ENCODE measurements around the gene BSCL2. TPM values are rescaled to one million over a fixed set of nuclear protein-coding genes. Genes with fewer than 3 reads are reported as not detected.

The BSCL2 gene
- 10 to 100 TPM; 70.3 to 71.9 TPM for total RNA-seq

DNA sequence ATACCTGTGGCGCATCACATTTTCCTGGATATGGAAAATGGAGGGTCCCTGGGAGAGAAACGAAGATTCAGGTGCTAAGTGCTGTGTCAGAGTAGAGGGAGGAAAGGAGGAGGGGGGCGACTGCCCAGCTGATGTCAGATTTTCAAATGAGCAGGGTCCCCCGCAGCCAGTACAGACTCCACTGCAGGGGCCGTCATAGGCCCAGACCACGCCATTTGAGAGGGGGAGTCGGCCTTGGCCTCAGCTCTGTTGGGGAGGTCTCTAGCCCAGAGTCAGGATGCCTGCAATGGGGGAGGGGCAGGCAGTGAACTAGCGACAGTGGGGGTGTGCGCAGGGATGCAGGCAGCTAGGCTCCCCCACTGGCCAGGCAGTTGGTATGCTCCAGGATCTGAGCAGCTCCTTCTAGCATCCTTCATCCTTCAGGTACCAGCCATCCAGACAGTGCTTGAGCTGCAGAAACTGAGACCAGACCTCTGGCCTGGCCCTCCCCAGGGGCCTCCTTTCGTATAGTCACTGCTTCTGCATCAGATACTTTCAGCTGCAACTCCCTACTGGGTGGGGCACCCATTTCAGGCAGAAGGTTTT, at the start of gene BSCL2, which contains the start of gene GNG3:
Gene BSCL2 (minus strand): TSS at position 148 of the 585 bp plus-strand sequence. CDS start 229 bp downstream, outside the sequence.
Gene GNG3 (plus strand): TSS at position 400 of the 585 bp plus-strand sequence. CDS start 620 bp downstream, outside the sequence.

DNA sequence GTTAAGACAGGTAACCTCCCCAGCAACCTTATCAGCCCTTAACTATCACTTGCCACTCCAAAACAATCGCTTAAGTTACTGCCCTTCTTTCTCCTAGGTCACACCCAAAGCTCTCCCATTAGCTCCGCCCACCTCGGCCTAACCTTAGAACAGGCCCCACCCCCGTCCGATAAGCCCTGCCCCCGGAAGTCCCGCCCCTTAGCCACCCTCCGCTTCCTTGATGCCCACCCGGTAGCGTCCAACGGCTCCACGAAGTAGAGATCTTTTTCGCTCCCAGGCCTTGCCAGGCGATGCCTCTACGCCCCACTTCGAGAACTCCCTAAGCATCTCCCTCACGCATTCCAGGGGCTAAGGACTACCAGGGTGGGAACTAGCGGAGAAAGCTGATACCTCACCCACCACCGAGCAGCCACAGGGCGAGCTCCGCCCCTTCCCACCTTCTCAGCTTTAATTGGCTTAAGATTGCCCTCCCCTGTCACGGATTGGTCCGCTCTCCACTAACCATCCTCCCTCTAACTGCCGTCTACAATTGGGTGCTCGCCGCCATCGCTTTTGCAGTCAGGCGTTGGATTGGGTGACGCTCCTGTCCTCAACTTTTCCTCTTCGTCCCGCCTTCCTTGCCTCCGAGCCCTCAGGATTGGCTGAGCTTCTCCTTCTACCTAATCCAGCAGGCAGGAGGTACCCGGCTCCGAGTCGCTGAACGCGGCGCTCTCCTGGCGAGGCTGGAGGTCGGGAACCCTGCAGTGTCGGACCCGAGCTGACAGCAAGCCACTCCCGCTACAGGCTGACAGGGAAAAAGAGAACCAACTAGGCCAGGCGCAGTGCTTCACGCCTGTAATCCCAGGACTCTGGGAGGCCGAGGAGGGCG, 46.7 kb upstream of the BSCL2 start, which contains the start of gene ZBTB3:
Gene ZBTB3 (minus strand): TSS at position 425 of the 868 bp plus-strand sequence. CDS start 496 bp downstream, outside the sequence.

DNA sequence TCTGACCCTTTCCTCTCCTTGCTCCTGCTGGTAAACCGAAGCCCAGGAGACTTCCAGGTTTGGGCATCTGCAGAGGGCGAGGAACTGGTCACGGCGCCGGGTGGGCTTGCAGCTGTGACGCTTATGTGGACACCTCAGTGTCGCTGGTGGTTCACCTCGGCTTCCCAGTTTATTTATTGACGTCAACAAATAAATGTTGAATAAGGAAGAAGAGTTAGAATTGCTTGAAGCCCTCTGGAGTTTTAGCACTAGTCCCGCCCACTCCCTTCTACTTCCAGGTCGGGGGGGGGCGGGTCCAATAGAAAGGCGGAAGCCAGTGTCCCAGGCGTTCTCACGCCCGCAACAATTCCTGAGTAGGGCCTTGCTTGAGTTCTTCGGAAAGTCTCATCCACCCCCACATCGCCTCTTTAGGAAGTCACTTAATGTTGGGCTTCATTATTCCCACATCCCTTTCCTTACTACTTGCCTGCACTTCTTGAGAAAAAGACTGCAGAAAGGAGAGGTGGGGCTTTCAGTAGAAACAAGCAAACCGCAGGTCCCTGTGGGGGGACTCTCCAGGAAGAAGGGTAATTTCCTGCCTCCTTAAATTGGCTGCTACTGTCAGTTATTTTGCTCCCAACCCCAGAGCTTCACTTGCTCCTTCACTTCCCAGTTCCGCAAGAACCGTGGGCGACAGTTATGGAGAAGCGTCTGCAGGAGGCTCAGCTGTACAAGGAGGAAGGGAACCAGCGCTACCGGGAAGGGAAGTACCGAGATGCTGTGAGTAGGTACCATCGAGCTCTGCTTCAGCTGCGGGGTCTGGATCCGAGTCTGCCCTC, 21.2 kb upstream of the BSCL2 start, which contains the start of gene TTC9C:
Gene TTC9C (plus strand): TSS at position 316 of the 818 bp plus-strand sequence. CDS start 363 bp downstream, at position 679.

DNA sequence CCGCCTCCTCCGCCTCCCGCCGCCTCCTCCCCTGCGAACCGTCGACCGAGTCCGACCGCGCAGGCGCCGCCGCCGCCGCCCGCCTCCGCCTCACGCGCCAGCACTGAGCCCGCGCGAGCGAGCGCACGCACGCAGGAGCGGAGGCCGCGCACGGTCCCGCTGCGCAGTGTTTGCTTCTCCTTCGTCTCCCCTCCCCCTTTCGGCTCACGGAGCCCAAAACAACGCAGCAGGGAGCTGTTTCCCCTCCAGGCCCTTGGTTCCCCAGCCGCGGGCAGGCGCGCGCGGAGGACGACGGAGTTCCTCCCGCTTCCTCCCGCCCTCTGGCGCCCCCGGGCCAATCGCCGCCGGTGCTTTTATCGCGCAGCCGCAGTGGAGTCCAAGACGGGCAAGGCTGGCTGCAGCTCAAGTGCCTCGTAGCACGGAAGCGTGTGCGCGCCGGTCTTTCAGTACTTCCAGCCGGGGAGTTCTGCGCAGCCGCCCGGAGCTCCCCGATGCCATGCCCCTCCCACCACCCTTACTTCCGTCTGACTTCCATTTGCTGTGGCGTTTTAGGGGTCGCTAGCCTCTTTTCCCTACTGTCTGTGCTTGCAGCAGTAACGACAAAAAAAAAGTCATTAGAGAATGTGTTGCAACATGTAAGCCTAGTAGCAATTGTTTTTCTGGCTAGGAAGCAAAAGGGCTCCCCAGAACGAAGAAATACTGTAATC, 20.1 kb upstream of the BSCL2 start, which contains the start of gene HNRNPUL2:
Gene HNRNPUL2 (minus strand): TSS at position 293 of the 707 bp plus-strand sequence. CDS start 301 bp downstream, outside the sequence.

GRCh38 chr11:62689421-62690183, 17.6 kb downstream of the BSCL2 start, which contains the start of gene LRRN4CL:
LRRN4CL (minus strand) TSS chr11:62689530; CDS start chr11:62688508, 1,022 bp downstream.

GRCh38 chr11:62678770-62679696, 28.2 kb downstream of the BSCL2 start, which contains the start of gene UBXN1:
UBXN1 (minus strand) TSS chr11:62679073; CDS start chr11:62678923, 150 bp downstream.

GRCh38 chr11:62671608-62672389, 35.4 kb downstream of the BSCL2 start, which contains the start of the genes LBHD1 and UQCC3:
LBHD1 (minus strand) TSS chr11:62672267; CDS start chr11:62670031, 2,236 bp downstream.
UQCC3 (plus strand) TSS chr11:62671673; CDS start chr11:62671746, 73 bp downstream.

DNA sequence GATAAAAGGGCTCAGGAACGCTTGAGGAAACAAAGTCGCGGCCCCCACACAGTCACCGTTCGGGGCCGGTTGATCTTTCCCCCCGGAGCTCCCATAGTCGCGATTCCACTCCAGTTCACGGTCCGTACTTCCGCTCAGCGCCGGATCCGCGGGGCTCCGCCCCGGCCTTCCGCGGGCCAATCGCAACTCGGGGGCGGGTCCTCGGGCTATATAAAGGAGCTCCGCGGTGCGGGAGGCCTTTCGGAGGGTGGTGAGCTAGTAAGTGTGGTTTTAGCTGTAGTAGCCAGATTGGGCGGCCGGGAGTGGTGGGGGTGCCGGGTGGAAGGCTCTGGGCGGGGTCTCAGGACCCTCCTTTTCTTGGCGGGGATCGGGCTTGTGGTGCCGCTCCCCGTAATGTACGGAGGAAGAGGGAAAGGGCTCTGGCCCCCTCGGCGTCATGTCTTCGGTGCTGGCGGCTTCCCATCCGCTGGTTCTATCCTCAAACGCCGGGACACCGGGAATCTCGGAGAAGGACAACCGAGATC, 42.1 kb downstream of the BSCL2 start, which contains the start of the genes C11orf98 and CSKMT:
Gene C11orf98 (minus strand): TSS at position 136 of the 524 bp plus-strand sequence. CDS start 41 bp downstream, at position 95.
Gene CSKMT (plus strand): TSS at position 238 of the 524 bp plus-strand sequence. CDS start 568 bp downstream, outside the sequence.

GRCh38 chr11:62645946-62646824, 61.0 kb downstream of the BSCL2 start, which contains the start of gene GANAB:
GANAB (minus strand) TSS chr11:62646613; CDS start chr11:62646599, 14 bp downstream.

Small RNAs within 50 kb of the gene (small RNA-seq; reads per million reads assigned to genes)
- gene SNORA57 = 0 reads per million in 2 donors

Other genes starting within 250 kb of the BSCL2 start
- 100 to 1,000 TPM; 261 to 266 TPM for gene AHNAK, start 160.6 kb downstream of the BSCL2 start, total RNA-seq
- 100 to 1,000 TPM; 357 to 708 TPM for gene EEF1G, start 133.5 kb downstream of the BSCL2 start, total RNA-seq
- gene TUT1, start 115.9 kb downstream of the BSCL2 start, total RNA-seq = 1 to 10 TPM; 6.5 to 7.0 TPM
- 100 to 1,000 TPM; 102 to 164 TPM for gene MTA2, start 105.6 kb downstream of the BSCL2 start, total RNA-seq
- gene EML3, start 94.6 kb downstream of the BSCL2 start, total RNA-seq = 10 to 100 TPM; 15.3 to 19.3 TPM
- 1 to 10 TPM in 1 of 2 donors, under 1 TPM in 1; 1.00 to 1.0 TPM for gene ROM1, start 94.2 kb downstream of the BSCL2 start, total RNA-seq
- gene B3GAT3, start 85.4 kb downstream of the BSCL2 start, total RNA-seq = 10 to 100 TPM; 50.3 to 51.3 TPM
- 100 to 1,000 TPM; 140 to 155 TPM for gene GANAB, start 60.8 kb downstream of the BSCL2 start, total RNA-seq
- 10 to 100 TPM; 26.2 to 28.0 TPM for gene INTS5, start 54.1 kb downstream of the BSCL2 start, total RNA-seq
- 10 to 100 TPM; 26.5 to 36.0 TPM for gene C11orf98, start 42.2 kb downstream of the BSCL2 start, total RNA-seq
- gene CSKMT, start 42.1 kb downstream of the BSCL2 start, total RNA-seq = 1 to 10 TPM; 6.7 to 7.6 TPM
- 1 to 10 TPM; 5.9 to 7.3 TPM for gene UQCC3, start 35.8 kb downstream of the BSCL2 start, total RNA-seq
- 1 to 10 TPM; 4.3 to 5.5 TPM for gene LBHD1, start 35.2 kb downstream of the BSCL2 start, total RNA-seq
- 10 to 100 TPM; 59.2 to 83.9 TPM for gene UBXN1, start 28.4 kb downstream of the BSCL2 start, total RNA-seq
- gene LRRN4CL, start 17.9 kb downstream of the BSCL2 start, total RNA-seq = 1 to 10 TPM; 1.0 to 1.3 TPM
- not detected for gene GNG3, start 252 bp upstream of the BSCL2 start, total RNA-seq
- gene HNRNPUL2, start 20.0 kb upstream of the BSCL2 start, total RNA-seq = 10 to 100 TPM in 1 of 2 donors, 1 to 10 TPM in 1; 5.7 to 10.3 TPM
- gene TTC9C, start 21.1 kb upstream of the BSCL2 start, total RNA-seq = 10 to 100 TPM; 27.2 to 33.6 TPM
- 10 to 100 TPM in 1 of 2 donors, 1 to 10 TPM in 1; 6.3 to 14.5 TPM for gene ZBTB3, start 46.7 kb upstream of the BSCL2 start, total RNA-seq
- gene POLR2G, start 54.2 kb upstream of the BSCL2 start, total RNA-seq = 10 to 100 TPM; 37.9 to 72.9 TPM
- gene TAF6L, start 64.0 kb upstream of the BSCL2 start, total RNA-seq = 10 to 100 TPM; 28.0 to 31.0 TPM
- gene TMEM179B, start 80.0 kb upstream of the BSCL2 start, total RNA-seq = 10 to 100 TPM; 50.3 to 60.6 TPM
- 10 to 100 TPM; 14.5 to 23.0 TPM for gene TMEM223, start 84.6 kb upstream of the BSCL2 start, total RNA-seq
- gene NXF1, start 98.0 kb upstream of the BSCL2 start, total RNA-seq = 10 to 100 TPM; 31.7 to 32.0 TPM
- 10 to 100 TPM; 22.0 to 26.5 TPM for gene STX5, start 124.6 kb upstream of the BSCL2 start, total RNA-seq
- gene TEX54, start 125.4 kb upstream of the BSCL2 start, total RNA-seq = not detected
- gene WDR74, start 132.2 kb upstream of the BSCL2 start, total RNA-seq = 10 to 100 TPM; 33.7 to 87.9 TPM
- gene SLC3A2, start 173.5 kb upstream of the BSCL2 start, total RNA-seq = 100 to 1,000 TPM; 486 to 693 TPM
- 1 to 10 TPM in 1 of 2 donors, under 1 TPM in 1; under 0.01 to 1.3 TPM for gene CHRM1, start 213.9 kb upstream of the BSCL2 start, total RNA-seq

Measured in melanocyte of skin (primary cell).